ENCODE measurements around the gene GET4.

GRCh38 chr7:921581-922333 is 45.4 kb downstream of the GET4 start:
- no peak for TF ChIP-seq BHLHE40 (IDR thresholded peaks at IDR 0.05; ENCODE audit: borderline replicate concordance)
- TF ChIP-seq NFRKB (IDR thresholded peaks at IDR 0.05): no peak
- TF ChIP-seq SP1 (IDR thresholded peaks at IDR 0.05): no peak
- no peak for TF ChIP-seq SUZ12 (IDR thresholded peaks at IDR 0.05)
- no peak for TF ChIP-seq TARDBP (IDR thresholded peaks at IDR 0.05)
- TF ChIP-seq L3MBTL2 (conservative IDR thresholded peaks at IDR 0.05): no peak
- no peak for TF ChIP-seq PKNOX1 (IDR thresholded peaks at IDR 0.05)
- TF ChIP-seq FOXM1 (IDR thresholded peaks at IDR 0.05; ENCODE audit: borderline replicate concordance): no peak
- no peak for TF ChIP-seq ELF4 (IDR thresholded peaks at IDR 0.05)
- TF ChIP-seq ZNF384 (IDR thresholded peaks at IDR 0.05): no peak
- TF ChIP-seq HDGF (IDR thresholded peaks at IDR 0.05; ENCODE audit: borderline replicate concordance): no peak
- TF ChIP-seq CTBP1 (IDR thresholded peaks at IDR 0.05; ENCODE audit: borderline replicate concordance): no peak
- no peak for TF ChIP-seq ARNT (IDR thresholded peaks at IDR 0.05)
- no peak for TF ChIP-seq LEF1 (IDR thresholded peaks at IDR 0.05; ENCODE audit: borderline replicate concordance)

All from HEK293T (cell line).